ENCODE results near the gene KIAA0232.

The KIAA0232 gene

GRCh38 chr4:6767748-6768538, 14.6 kb upstream of the KIAA0232 start:
- Histone ChIP-seq H3K4me1 (ENCODE audit: control insufficient read depth, low read length) (no peaks in the 10 kb centered on the region), H3K4me3 (ENCODE audit: low read length) (no peak overlapping the region), H3K9me3 (ENCODE audit: control insufficient read depth, insufficient read depth, low read length) (no peaks in the 10 kb centered on the region), H4K20me1 (ENCODE audit: control insufficient read depth, insufficient read depth, low read depth, low read length) (no peaks in the 10 kb centered on the region), H3K27me3 (ENCODE audit: control insufficient read depth, low read length) (peaks cover 15% of the 10 kb centered on the region), H3K9me2 (replicated peaks; ENCODE audit: control insufficient read depth, low read length) (no peaks in the 10 kb centered on the region), H3K79me2 (ENCODE audit: control insufficient read depth, low read length) (no peaks in the 10 kb centered on the region), H3K27ac (ENCODE audit: low read depth, low read length) (no peak overlapping the region), H3K36me3 (ENCODE audit: control insufficient read depth, low read length) (no peaks in the 10 kb centered on the region), H3K4me2 (ENCODE audit: low read length) (no peak overlapping the region), H3F3A (ENCODE audit: control insufficient read depth, insufficient read depth) (no peaks in the 10 kb centered on the region)
- no peak for TF ChIP-seq EZH2phosphoT487 (IDR thresholded peaks at IDR 0.05; ENCODE audit: borderline replicate concordance, low read length)
- no peak for TF ChIP-seq CTCF (IDR thresholded peaks at IDR 0.05; ENCODE audit: low read depth, low read length, poor library complexity, severe bottlenecking)

- no peaks in the 10 kb centered on the region for H3K4me1 ChIP-seq (ENCODE audit: control insufficient read depth, low read length)
- H3K4me2 ChIP-seq (ENCODE audit: low read length): no peak overlapping the region
These were observed 14.0 kb upstream of the KIAA0232 start for GRCh38 chr4:6768539-6768905.

DNA sequence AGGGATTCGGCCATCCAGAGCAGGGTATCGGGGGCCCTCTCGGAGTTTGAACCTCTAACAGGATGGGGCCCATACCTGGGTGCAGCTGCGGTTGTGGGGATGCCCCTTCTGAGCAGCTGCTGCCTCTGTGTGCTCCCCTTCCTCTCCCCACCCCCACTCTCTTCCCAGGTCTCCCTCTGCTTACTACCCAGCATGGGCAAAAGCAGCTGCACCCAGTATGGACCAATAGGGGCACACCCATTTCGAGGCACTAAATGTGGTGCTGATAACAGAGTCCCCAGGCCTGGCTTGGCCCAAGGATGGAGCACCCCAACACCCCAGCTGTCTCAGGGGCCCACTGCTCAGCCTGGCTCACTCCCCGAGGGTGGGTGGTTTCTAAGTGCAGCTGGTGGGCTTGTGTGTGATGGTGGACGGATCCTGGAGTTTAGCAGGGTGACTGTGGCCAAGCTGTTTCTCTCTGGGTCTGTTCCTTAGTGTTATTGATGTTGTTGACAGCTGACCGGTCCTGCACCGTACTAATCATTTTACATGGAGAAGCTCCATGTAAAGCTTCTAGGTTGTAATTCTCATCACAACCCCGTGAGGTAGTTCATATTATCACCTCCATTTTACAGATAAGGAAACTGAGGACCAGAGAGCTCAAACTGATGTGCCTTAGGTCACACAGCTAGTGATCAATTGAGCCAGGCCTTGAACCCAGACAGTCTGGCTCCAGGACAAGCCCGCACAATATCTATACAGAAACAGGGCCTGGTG, 13.1 kb upstream of the KIAA0232 start:
- Histone ChIP-seq H3F3A (ENCODE audit: control insufficient read depth, insufficient read depth) (no peaks in the 10 kb centered on the region), H4K20me1 (ENCODE audit: control insufficient read depth, insufficient read depth, low read depth, low read length) (no peaks in the 10 kb centered on the region), H3K4me3 (ENCODE audit: low read length) (no peak overlapping the region), H3K4me1 (ENCODE audit: control insufficient read depth, low read length) (no peaks in the 10 kb centered on the region), H3K27ac (ENCODE audit: low read depth, low read length) (no peak overlapping the region), H3K36me3 (ENCODE audit: control insufficient read depth, low read length) (no peaks in the 10 kb centered on the region), H3K27me3 (ENCODE audit: control insufficient read depth, low read length) (peaks cover 18% of the 10 kb centered on the region), H3K9me3 (ENCODE audit: control insufficient read depth, insufficient read depth, low read length) (no peaks in the 10 kb centered on the region), H3K9me2 (replicated peaks; ENCODE audit: control insufficient read depth, low read length) (no peaks in the 10 kb centered on the region), H3K79me2 (ENCODE audit: control insufficient read depth, low read length) (no peaks in the 10 kb centered on the region), H3K4me2 (ENCODE audit: low read length) (no peak overlapping the region)
- no peak for TF ChIP-seq EZH2phosphoT487 (IDR thresholded peaks at IDR 0.05; ENCODE audit: borderline replicate concordance, low read length)
- TF ChIP-seq CTCF (IDR thresholded peaks at IDR 0.05; ENCODE audit: low read depth, low read length, poor library complexity, severe bottlenecking): no peak

More at GRCh38 chr4:6768539-6768905, 14.0 kb upstream of the KIAA0232 start:
- TF ChIP-seq EZH2phosphoT487 (IDR thresholded peaks at IDR 0.05; ENCODE audit: borderline replicate concordance, low read length) (no peak), CTCF (IDR thresholded peaks at IDR 0.05; ENCODE audit: low read depth, low read length, poor library complexity, severe bottlenecking) (no peak)
- Histone ChIP-seq H3F3A (ENCODE audit: control insufficient read depth, insufficient read depth) (no peaks in the 10 kb centered on the region), H3K27ac (ENCODE audit: low read depth, low read length) (no peak overlapping the region), H3K36me3 (ENCODE audit: control insufficient read depth, low read length) (no peaks in the 10 kb centered on the region), H3K9me2 (replicated peaks; ENCODE audit: control insufficient read depth, low read length) (no peaks in the 10 kb centered on the region), H3K79me2 (ENCODE audit: control insufficient read depth, low read length) (no peaks in the 10 kb centered on the region), H3K27me3 (ENCODE audit: control insufficient read depth, low read length) (peaks cover 15% of the 10 kb centered on the region), H3K9me3 (ENCODE audit: control insufficient read depth, insufficient read depth, low read length) (no peaks in the 10 kb centered on the region), H3K4me3 (ENCODE audit: low read length) (no peak overlapping the region), H4K20me1 (ENCODE audit: control insufficient read depth, insufficient read depth, low read depth, low read length) (no peaks in the 10 kb centered on the region)
